Keratinocyte (primary cell): ENCODE data around the gene ANKRD49. TPM values are rescaled to one million over a fixed set of nuclear protein-coding genes. Genes with fewer than 3 reads are reported as not detected.

Experiments
- DNase-seq: peaks from one replicate; pipeline ENCODE4 v3.0.0-alpha.2; 2011; ENCODE audit warnings: low read depth, missing footprints, low spot score
- FAIRE-seq: peaks from 2 replicates; lab custom pipeline; 2011; peaks lifted over from hg19 to GRCh38; lab: Jason Lieb, UNC
- H2AFZ ChIP-seq: 2 replicates; pipeline ENCODE4 v1.6.0; 2012; ENCODE audit warnings: low read length, control low read depth, inconsistent platforms; ENCODE audit not compliant: control insufficient read depth
- H3K27ac ChIP-seq: 2 replicates; pipeline ENCODE4 v1.5.1; 2011; ENCODE audit warnings: low read length; ENCODE audit not compliant: control insufficient read depth, insufficient read depth
- H3K27me3 ChIP-seq: 3 replicates; pipeline ENCODE4 v1.6.0; 2011; ENCODE audit warnings: low read length; ENCODE audit not compliant: control insufficient read depth, insufficient read depth; ENCODE audit errors: extremely low read depth
- H3K36me3 ChIP-seq, 2 experiments: 2 replicates in 1 of 2; 3 replicates in 1 of 2; pipeline ENCODE4 v1.5.1; 2011; ENCODE audit warnings: low read length in 2 of 2, mild to moderate bottlenecking in 1 of 2; ENCODE audit not compliant: control insufficient read depth in 2 of 2, insufficient read depth in 2 of 2; ENCODE audit errors: extremely low read depth in 1 of 2
- H3K4me1 ChIP-seq: 3 replicates; pipeline ENCODE4 v1.5.1; 2011; ENCODE audit warnings: low read length; ENCODE audit not compliant: control insufficient read depth, insufficient read depth; ENCODE audit errors: extremely low read depth
- H3K4me2 ChIP-seq: 3 replicates; pipeline ENCODE4 v1.6.0; 2011; ENCODE audit warnings: low read depth, low read length; ENCODE audit not compliant: control insufficient read depth, insufficient read depth; ENCODE audit errors: extremely low read depth
- H3K4me3 ChIP-seq, 3 experiments: fragments of 200-600 bp in 1 of 3; sonication (generic) in 1 of 3; 2 replicates in 2 of 3; 3 replicates in 1 of 3; pipeline ENCODE4 v1.5.1; 2011 to 2016; ENCODE audit warnings: low read length in 3 of 3, mild to moderate bottlenecking in 3 of 3, control low read depth in 2 of 3, inconsistent platforms in 1 of 3, low read depth in 1 of 3, mixed read lengths in 1 of 3, mixed run types in 1 of 3, moderate library complexity in 1 of 3; ENCODE audit not compliant: control insufficient read depth in 2 of 3, insufficient read depth in 2 of 3; ENCODE audit errors: extremely low read depth in 1 of 3
- H3K79me2 ChIP-seq: 2 replicates; pipeline ENCODE4 v1.6.0; 2012; ENCODE audit warnings: low read length; ENCODE audit not compliant: control insufficient read depth, insufficient read depth
- H3K9ac ChIP-seq: 3 replicates; pipeline ENCODE4 v1.6.0; 2011; ENCODE audit warnings: low read length; ENCODE audit not compliant: control insufficient read depth, insufficient read depth; ENCODE audit errors: extremely low read depth
- H3K9me1 ChIP-seq: 3 replicates; pipeline ENCODE4 v1.6.0; 2011; ENCODE audit warnings: low read length; ENCODE audit not compliant: control insufficient read depth, insufficient read depth; ENCODE audit errors: extremely low read depth
- H3K9me3 ChIP-seq: 2 replicates; pipeline ENCODE4 v1.5.1; 2012; ENCODE audit warnings: low read depth, low read length; ENCODE audit not compliant: control insufficient read depth
- H4K20me1 ChIP-seq: 3 replicates; pipeline ENCODE4 v1.6.0; 2011; ENCODE audit warnings: low read length; ENCODE audit not compliant: control insufficient read depth, insufficient read depth; ENCODE audit errors: extremely low read depth
- EZH2 ChIP-seq: IDR thresholded peaks from one replicate; pipeline ENCODE4 v1.6.1; 2012; ENCODE audit warnings: inconsistent platforms, mild to moderate bottlenecking, low read length, moderate library complexity
- dilution Hi-C: fragments of 300-500 bp; cut with MboI; formaldehyde crosslinking; loops from one replicate; pipeline ENCODE4 v1.7.0; 2020; ENCODE audit warnings: low sequenced_read_pairs; ENCODE audit not compliant: extremely low pct_ligation_motif_present
- polyA plus RNA-seq, 5 experiments: library from polyadenylated mRNA; depleted of rRNA in 3 of 5; stranded (reverse) in 3 of 5; stranded (forward) in 1 of 5; unstranded in 1 of 5; fragments of >200 nt; gene quantifications; 1 replicate in 1 of 5; 2 replicates in 3 of 5; 3 replicates in 1 of 5; pipeline versions ENCODE4 v1.2.1 to v1.2.3, GENCODE V29; 2011 to 2012; ENCODE audit warnings: missing spikeins in 2 of 5, low read depth in 1 of 5, low replicate concordance in 1 of 5
- TF ChIP-seq, protein P1 (sequence below), 3 experiments: IDR thresholded peaks in 1 of 3; conservative IDR thresholded peaks in 1 of 3; optimal IDR thresholded peaks in 1 of 3; 2 replicates in 2 of 3; 3 replicates in 1 of 3; pipeline versions ENCODE3 to v1.5.1; 2011; ENCODE audit warnings: low read length in 3 of 3, mild to moderate bottlenecking in 3 of 3, moderate library complexity in 2 of 3, control low read depth in 1 of 3, inconsistent platforms in 1 of 3; ENCODE audit not compliant: insufficient read depth in 2 of 3; ENCODE audit errors: extremely low read depth in 1 of 3

ANKRD49 gene
- polyA plus RNA-seq, 1 donor (not counting 4 experiments of a cell fraction or from before 2014, with no cell fraction given), result 17.1 TPM

DNA sequence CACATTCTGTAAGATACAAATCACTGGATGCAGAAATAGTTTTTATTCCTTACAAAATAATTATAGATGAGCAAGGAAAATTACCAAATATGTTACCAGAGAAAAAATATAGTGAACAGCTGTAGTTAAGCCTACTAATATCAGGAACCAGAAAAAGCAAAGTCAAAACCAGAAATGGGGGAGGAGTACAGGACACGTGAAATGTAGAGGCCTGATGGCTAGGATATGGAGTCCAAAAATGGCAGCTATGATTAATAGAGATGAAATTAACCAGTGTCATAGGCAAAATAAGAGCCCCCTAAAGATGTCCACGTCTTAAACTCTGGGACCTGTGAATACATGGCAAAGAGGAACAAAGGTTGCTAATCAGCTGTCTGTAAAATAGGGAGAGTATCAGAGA lies 34.2 kb upstream of the ANKRD49 start:
- dilution Hi-C loops, result no loop called here
- Histone ChIP-seq H3K9me3 (no peaks in the 10 kb centered on the region), H3K36me3 (peaks cover 0 to 5% of the 10 kb centered on the region in 2 experiments), H3K4me2 (no peak overlapping the region), H2AFZ (no peak overlapping the region), H3K27ac (no peak overlapping the region), H3K9ac (no peak overlapping the region), H4K20me1 (no peaks in the 10 kb centered on the region), H3K4me3 (no peak overlapping the region), H3K79me2 (no peaks in the 10 kb centered on the region), H3K9me1 (no peaks in the 10 kb centered on the region), H3K27me3 (no peaks in the 10 kb centered on the region), H3K4me1 (peaks cover 9% of the 10 kb centered on the region)
- no peak for TF ChIP-seq EZH2
- TF ChIP-seq, protein P1, sequence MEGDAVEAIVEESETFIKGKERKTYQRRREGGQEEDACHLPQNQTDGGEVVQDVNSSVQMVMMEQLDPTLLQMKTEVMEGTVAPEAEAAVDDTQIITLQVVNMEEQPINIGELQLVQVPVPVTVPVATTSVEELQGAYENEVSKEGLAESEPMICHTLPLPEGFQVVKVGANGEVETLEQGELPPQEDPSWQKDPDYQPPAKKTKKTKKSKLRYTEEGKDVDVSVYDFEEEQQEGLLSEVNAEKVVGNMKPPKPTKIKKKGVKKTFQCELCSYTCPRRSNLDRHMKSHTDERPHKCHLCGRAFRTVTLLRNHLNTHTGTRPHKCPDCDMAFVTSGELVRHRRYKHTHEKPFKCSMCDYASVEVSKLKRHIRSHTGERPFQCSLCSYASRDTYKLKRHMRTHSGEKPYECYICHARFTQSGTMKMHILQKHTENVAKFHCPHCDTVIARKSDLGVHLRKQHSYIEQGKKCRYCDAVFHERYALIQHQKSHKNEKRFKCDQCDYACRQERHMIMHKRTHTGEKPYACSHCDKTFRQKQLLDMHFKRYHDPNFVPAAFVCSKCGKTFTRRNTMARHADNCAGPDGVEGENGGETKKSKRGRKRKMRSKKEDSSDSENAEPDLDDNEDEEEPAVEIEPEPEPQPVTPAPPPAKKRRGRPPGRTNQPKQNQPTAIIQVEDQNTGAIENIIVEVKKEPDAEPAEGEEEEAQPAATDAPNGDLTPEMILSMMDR (optimal IDR thresholded peaks at IDR 0.05 in 1 of 3, IDR thresholded peaks at IDR 0.05 in 1 of 3, conservative IDR thresholded peaks at IDR 0.05 in 1 of 3; ENCODE audit: extremely low read depth in 1 of 3, insufficient read depth in 2 of 3, low read length in 3 of 3), result no peak
- DNase-seq (no peak), FAIRE-seq (no peak)

DNA sequence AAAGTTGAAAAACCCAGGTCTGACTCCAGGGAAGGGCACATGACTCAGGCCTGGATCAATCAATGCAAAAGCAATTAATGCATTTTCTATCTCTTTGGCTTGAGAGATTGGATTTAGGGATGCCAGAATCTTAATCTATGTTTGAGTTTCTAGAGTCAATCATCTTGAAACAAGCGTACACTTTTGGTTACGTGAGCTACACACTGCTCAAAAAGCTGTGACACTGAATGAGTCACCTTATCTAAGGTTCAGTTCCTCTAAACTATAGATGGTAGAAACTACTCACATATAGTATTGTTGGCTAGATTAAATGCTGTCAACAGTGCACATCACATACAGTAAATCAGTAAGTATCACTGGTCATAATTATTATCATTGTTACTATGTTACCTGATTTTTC lies 24.4 kb upstream of the ANKRD49 start:
- H3K27me3 ChIP-seq, result no peaks in the 10 kb centered on the region
- no peaks in the 10 kb centered on the region for H3K9me3 ChIP-seq
- TF ChIP-seq, protein P1 (optimal IDR thresholded peaks at IDR 0.05 in 1 of 3, IDR thresholded peaks at IDR 0.05 in 1 of 3, conservative IDR thresholded peaks at IDR 0.05 in 1 of 3; ENCODE audit: extremely low read depth in 1 of 3, insufficient read depth in 2 of 3, low read length in 3 of 3), result no peak
- TF ChIP-seq EZH2, result no peak
- H3K9ac ChIP-seq, result no peak overlapping the region
- no peak overlapping the region for H3K27ac ChIP-seq
- no peak for DNase-seq
- no peaks in the 10 kb centered on the region for H3K4me1 ChIP-seq
- dilution Hi-C loops, result no loop called here
- H4K20me1 ChIP-seq, result no peaks in the 10 kb centered on the region
- H3K36me3 ChIP-seq, result peaks cover 1 to 2% of the 10 kb centered on the region in 2 experiments
- FAIRE-seq, result no peak
- no peak overlapping the region for H3K4me2 ChIP-seq
- no peak overlapping the region for H2AFZ ChIP-seq
- H3K79me2 ChIP-seq, result no peaks in the 10 kb centered on the region
- no peak overlapping the region for H3K4me3 ChIP-seq
- H3K9me1 ChIP-seq, result no peaks in the 10 kb centered on the region
